Measurements from ENCODE around the gene ASMTL. TPM values are rescaled to one million over a fixed set of nuclear protein-coding genes. Genes with fewer than 3 reads are reported as not detected.

The ASMTL gene
- total and polyA plus RNA-seq, 2 experiments from 2014 or later = 53.7 to 61.2 TPM

DNA sequence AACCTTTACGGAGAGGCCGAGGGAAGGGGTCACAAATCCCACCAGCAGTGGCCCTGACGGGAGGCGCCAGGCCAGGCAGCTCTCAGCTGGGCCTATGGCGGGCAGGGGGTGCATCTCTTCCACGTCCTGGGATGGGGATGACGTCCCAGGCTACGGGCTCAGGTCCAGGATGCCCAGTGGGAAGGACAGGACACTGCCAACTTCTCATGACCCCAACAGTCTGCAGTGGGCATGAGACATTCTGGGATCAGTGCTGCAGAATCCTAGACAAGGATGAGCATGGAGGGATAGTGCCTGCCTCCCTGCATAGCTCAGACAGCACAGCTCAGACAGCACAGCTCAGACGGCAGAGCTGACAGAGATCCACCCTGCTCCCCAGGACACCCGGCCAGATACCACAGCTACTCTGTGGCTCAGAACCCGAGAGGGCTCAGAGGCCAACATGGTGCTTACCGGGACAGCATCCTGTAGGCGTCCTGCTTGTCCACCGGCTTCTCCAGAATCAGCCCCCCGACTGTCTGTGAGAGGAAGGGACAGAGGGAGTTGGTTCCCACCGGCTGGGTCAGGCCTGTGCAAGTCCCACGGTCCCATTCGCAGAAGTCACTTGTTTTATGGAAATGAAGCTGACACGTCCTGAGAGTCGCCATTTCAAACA lies 17.3 kb downstream of the ASMTL start:
- Histone ChIP-seq H4K20me1 (replicated peaks; ENCODE audit: insufficient read depth) (peaks cover 10% of the 10 kb centered on the region), H3K4me2 (no peak overlapping the region), H3K4me1 (ENCODE audit: insufficient read depth) (no peaks in the 10 kb centered on the region), H3K36me3 (ENCODE audit: insufficient read depth) (peaks cover 2% of the 10 kb centered on the region; the same call in 1 of the 2 replicates), H3K9me2 (ENCODE audit: insufficient read depth) (no peaks in the 10 kb centered on the region), H3K27me3 (ENCODE audit: insufficient read depth) (no peaks in the 10 kb centered on the region), H3K79me2 (replicated peaks; ENCODE audit: insufficient read depth) (peaks cover 2% of the 10 kb centered on the region; the same call in 1 of the 2 replicates), H3K4me3 (no peak overlapping the region), H3F3A (replicated peaks; ENCODE audit: low read depth) (no peaks in the 10 kb centered on the region), H3K27ac (ENCODE audit: low read depth) (no peak overlapping the region), H2AFZ (no peak overlapping the region)
- no peak for TF ChIP-seq ZNF331 (CRISPR knock-in tag; IDR thresholded peaks at IDR 0.05; ENCODE audit: low read depth)
- TF ChIP-seq, protein P1, sequence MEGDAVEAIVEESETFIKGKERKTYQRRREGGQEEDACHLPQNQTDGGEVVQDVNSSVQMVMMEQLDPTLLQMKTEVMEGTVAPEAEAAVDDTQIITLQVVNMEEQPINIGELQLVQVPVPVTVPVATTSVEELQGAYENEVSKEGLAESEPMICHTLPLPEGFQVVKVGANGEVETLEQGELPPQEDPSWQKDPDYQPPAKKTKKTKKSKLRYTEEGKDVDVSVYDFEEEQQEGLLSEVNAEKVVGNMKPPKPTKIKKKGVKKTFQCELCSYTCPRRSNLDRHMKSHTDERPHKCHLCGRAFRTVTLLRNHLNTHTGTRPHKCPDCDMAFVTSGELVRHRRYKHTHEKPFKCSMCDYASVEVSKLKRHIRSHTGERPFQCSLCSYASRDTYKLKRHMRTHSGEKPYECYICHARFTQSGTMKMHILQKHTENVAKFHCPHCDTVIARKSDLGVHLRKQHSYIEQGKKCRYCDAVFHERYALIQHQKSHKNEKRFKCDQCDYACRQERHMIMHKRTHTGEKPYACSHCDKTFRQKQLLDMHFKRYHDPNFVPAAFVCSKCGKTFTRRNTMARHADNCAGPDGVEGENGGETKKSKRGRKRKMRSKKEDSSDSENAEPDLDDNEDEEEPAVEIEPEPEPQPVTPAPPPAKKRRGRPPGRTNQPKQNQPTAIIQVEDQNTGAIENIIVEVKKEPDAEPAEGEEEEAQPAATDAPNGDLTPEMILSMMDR (conservative IDR thresholded peaks at IDR 0.05; ENCODE audit: low read depth in 2 of 2) = no peak
- TF ChIP-seq EZH2 (IDR thresholded peaks at IDR 0.05; ENCODE audit: low read depth, unreplicated experiment) = no peak
- no peak for TF ChIP-seq STAT1 (IDR thresholded peaks at IDR 0.05; ENCODE audit: unreplicated experiment)
- no peak for TF ChIP-seq POLR2AphosphoS5 (IDR thresholded peaks at IDR 0.05; ENCODE audit: low read depth)
- TF ChIP-seq ZNF462 (CRISPR knock-in tag; IDR thresholded peaks at IDR 0.05) = no peak
- TF ChIP-seq ETS1 (IDR thresholded peaks at IDR 0.05) = no peak
- no peak for TF ChIP-seq JUNB (IDR thresholded peaks at IDR 0.05; ENCODE audit: unreplicated experiment)
- ATAC-seq = no peak
- H3K36me3 Mint-ChIP-seq (ENCODE audit: low read depth) = peaks cover 67% of the 10 kb centered on the region
- H3K4me3 Mint-ChIP-seq = no peak overlapping the region
- H3K27me3 Mint-ChIP-seq (ENCODE audit: insufficient read depth, low read depth, poor library complexity) = peaks cover 10% of the 10 kb centered on the region
- peaks cover 42% of the 10 kb centered on the region for H3K9me3 Mint-ChIP-seq
- no peak overlapping the region for H3K27ac Mint-ChIP-seq
- no peak for DNase-seq (ENCODE audit: low spot score)
- no peaks in the 10 kb centered on the region; the same call in 2 of the 3 replicates for H3K4me1 Mint-ChIP-seq

Measured in GM23338 (cell line).